HS-27A (cell line): Measurements from ENCODE around the gene FGFRL1.

Source experiments
- DNase-seq: peaks from one replicate; pipeline ENCODE4 v3.0.0-alpha.2; 2012; ENCODE audit warnings: low read depth, missing footprints

FGFRL1 gene

GRCh38 chr4:1006856-1007255 is 4.6 kb upstream of the FGFRL1 start:
- DNase-seq: no peak

- no peak for DNase-seq
Observed at GRCh38 chr4:1008840-1009541, 2.4 kb upstream of the FGFRL1 start.

- no peak for DNase-seq
Observed at GRCh38 chr4:1009542-1010394, 1.7 kb upstream of the FGFRL1 start.

GRCh38 chr4:1010395-1011021 is 918 bp upstream of the FGFRL1 start:
- no peak for DNase-seq

- DNase-seq: no peak
Observed at GRCh38 chr4:1011666-1012033, 224 bp downstream of the FGFRL1 start.

GRCh38 chr4:1012034-1012739 is 761 bp downstream of the FGFRL1 start:
- DNase-seq: no peak

GRCh38 chr4:1013225-1014073 is 2.0 kb downstream of the FGFRL1 start:
- DNase-seq: no peak

GRCh38 chr4:1014291-1015167 is 3.1 kb downstream of the FGFRL1 start:
- DNase-seq: no peak

GRCh38 chr4:1015179-1015578 is 3.8 kb downstream of the FGFRL1 start:
- DNase-seq: no peak

GRCh38 chr4:1015746-1016145 is 4.3 kb downstream of the FGFRL1 start:
- no peak for DNase-seq

- no peak for DNase-seq
Observed at GRCh38 chr4:1017211-1017610, 5.8 kb downstream of the FGFRL1 start.

- DNase-seq: no peak
Observed at GRCh38 chr4:1017706-1018105, 6.3 kb downstream of the FGFRL1 start.

- DNase-seq: no peak
Observed at GRCh38 chr4:1018147-1019020, 7.0 kb downstream of the FGFRL1 start.

GRCh38 chr4:1019320-1019719 is 7.9 kb downstream of the FGFRL1 start:
- DNase-seq: no peak

- DNase-seq: no peak
Observed at GRCh38 chr4:1019729-1020470, 8.5 kb downstream of the FGFRL1 start.

- DNase-seq: no peak
Observed at GRCh38 chr4:1021386-1022050, 10.1 kb downstream of the FGFRL1 start.

GRCh38 chr4:1022051-1022738 is 10.8 kb downstream of the FGFRL1 start:
- no peak for DNase-seq

GRCh38 chr4:1022739-1023066 is 11.3 kb downstream of the FGFRL1 start:
- DNase-seq: no peak
